IMR-90 (cell line): ENCODE results near the gene ADCY2. TPM values are rescaled to one million over a fixed set of nuclear protein-coding genes. Genes with fewer than 3 reads are reported as not detected.

Experiments
- ATAC-seq: fragments of 200-7000 bp; cut with Tn5 transposase; 2 replicates; pipeline ENCODE4 v1.9.1; 2020; ENCODE audit warnings: low read depth, mild to moderate bottlenecking, moderate library complexity
- BruUV-seq: library from RNA; stranded (reverse); fragments of 400-500 nt; replicated peaks from 2 replicates; lab custom pipeline; 2021; lab: Mats Ljungman, UMichigan
- CTCF ChIA-PET: fragments of 300-600 bp; formaldehyde crosslinking; extraction: SDS; loops from one replicate; lab custom pipeline; 2021; ENCODE audit warnings: antibody characterized with exemption; lab: Yijun Ruan, JAX
- POLR2A ChIA-PET: fragments of 300-600 bp; sonication (Branson Sonifier 250); formaldehyde crosslinking; loops from one replicate; lab custom pipeline; 2022; ENCODE audit warnings: antibody characterized with exemption; ENCODE audit not compliant: unreplicated experiment; lab: Charles Lee
- DNase-seq: peaks from one replicate; pipeline ENCODE4 v3.0.0; 2013
- H2AFZ ChIP-seq: replicated peaks from 2 replicates; pipeline ENCODE3; 2013; ENCODE audit warnings: low read length, mild to moderate bottlenecking; ENCODE audit not compliant: poor library complexity
- H2AK5ac ChIP-seq: 2 replicates; pipeline ENCODE4 v1.6.1; 2013; ENCODE audit warnings: low read depth, low read length, inconsistent platforms
- H2AK9ac ChIP-seq: replicated peaks from 2 replicates; pipeline ENCODE3; 2013; ENCODE audit warnings: mild to moderate bottlenecking, low read depth, low read length, moderate library complexity; ENCODE audit not compliant: poor library complexity
- H2BK120ac ChIP-seq: 2 replicates; pipeline ENCODE4 v1.6.1; 2013; ENCODE audit warnings: low read depth, low read length, inconsistent platforms
- H2BK15ac ChIP-seq: 3 replicates; pipeline ENCODE4 v1.6.1; 2013; ENCODE audit warnings: low read depth, low read length, inconsistent platforms
- H2BK20ac ChIP-seq: 2 replicates; pipeline ENCODE4 v1.6.1; 2013; ENCODE audit warnings: low read depth, mild to moderate bottlenecking, inconsistent platforms, low read length, moderate library complexity
- H2BK5ac ChIP-seq: 2 replicates; pipeline ENCODE4 v1.6.1; 2013; ENCODE audit warnings: mild to moderate bottlenecking, low read depth, low read length, inconsistent platforms; ENCODE audit not compliant: poor library complexity, severe bottlenecking
- H3K14ac ChIP-seq: replicated peaks from 2 replicates; pipeline ENCODE4 v1.6.1; 2013; ENCODE audit warnings: low read depth, low read length, inconsistent platforms
- H3K18ac ChIP-seq: 2 replicates; pipeline ENCODE4 v1.6.1; 2013; ENCODE audit warnings: low read depth, low read length, control low read depth
- H3K23ac ChIP-seq: 2 replicates; pipeline ENCODE4 v1.6.1; 2013; ENCODE audit warnings: low read depth, low read length, inconsistent platforms
- H3K27ac ChIP-seq: 2 replicates; pipeline ENCODE4 v1.5.1; 2013; ENCODE audit warnings: mild to moderate bottlenecking, control low read depth, low read length; ENCODE audit not compliant: insufficient read depth
- H3K27me3 ChIP-seq: 2 replicates; pipeline ENCODE4 v1.6.1; 2013; ENCODE audit warnings: low read length; ENCODE audit not compliant: control insufficient read depth, insufficient read depth
- H3K36me3 ChIP-seq: 2 replicates; pipeline ENCODE4 v1.6.1; 2013; ENCODE audit warnings: low read length, mixed read lengths; ENCODE audit not compliant: control insufficient read depth, insufficient read depth
- H3K4ac ChIP-seq: 2 replicates; pipeline ENCODE4 v1.6.1; 2013; ENCODE audit warnings: low read depth, low read length, inconsistent platforms
- H3K4me1 ChIP-seq: 2 replicates; pipeline ENCODE4 v1.6.1; 2013; ENCODE audit warnings: low read length, mixed read lengths; ENCODE audit not compliant: control insufficient read depth, insufficient read depth
- H3K4me2 ChIP-seq: 2 replicates; pipeline ENCODE4 v1.6.1; 2013; ENCODE audit warnings: low read depth, mild to moderate bottlenecking, control low read depth, low read length, moderate library complexity
- H3K4me3 ChIP-seq: 2 replicates; pipeline ENCODE4 v1.5.1; 2013; ENCODE audit warnings: low read depth, mild to moderate bottlenecking, control low read depth, low read length, moderate library complexity; ENCODE audit not compliant: insufficient read depth
- H3K56ac ChIP-seq: 2 replicates; pipeline ENCODE4 v1.6.1; 2013; ENCODE audit warnings: low read length, inconsistent platforms; ENCODE audit not compliant: insufficient read depth; ENCODE audit errors: extremely low read depth
- H3K79me1 ChIP-seq, 2 experiments: 2 replicates each; pipeline ENCODE4 v1.6.1; 2013; ENCODE audit warnings: low read length in 2 of 2, inconsistent platforms in 1 of 2, low read depth in 1 of 2
- H3K9ac ChIP-seq: 2 replicates; pipeline ENCODE4 v1.6.1; 2013; ENCODE audit warnings: low read depth, low read length, control low read depth
- H3K9me1 ChIP-seq: 2 replicates; pipeline ENCODE4 v1.6.1; 2013; ENCODE audit warnings: low read length, inconsistent platforms; ENCODE audit not compliant: insufficient read depth
- H3K9me3 ChIP-seq: 2 replicates; pipeline ENCODE4 v1.6.1; 2013; ENCODE audit warnings: low read length; ENCODE audit not compliant: control insufficient read depth, insufficient read depth
- H4K20me1 ChIP-seq: 2 replicates; pipeline ENCODE4 v1.6.1; 2013; ENCODE audit warnings: low read length, inconsistent platforms; ENCODE audit not compliant: insufficient read depth
- H4K5ac ChIP-seq: 2 replicates; pipeline ENCODE4 v1.6.1; 2013; ENCODE audit warnings: mild to moderate bottlenecking, low read depth, low read length, control low read depth
- H4K8ac ChIP-seq, 2 experiments: 2 replicates each; pipeline ENCODE4 v1.6.1; 2013; ENCODE audit warnings: low read depth in 2 of 2, low read length in 2 of 2, control low read depth in 1 of 2, inconsistent platforms in 1 of 2
- H4K91ac ChIP-seq: 2 replicates; pipeline ENCODE4 v1.6.1; 2013; ENCODE audit warnings: low read depth, low read length, inconsistent platforms; ENCODE audit not compliant: insufficient read depth
- CHD1 ChIP-seq: IDR thresholded peaks from 2 replicates; pipeline ENCODE4 v1.6.1; 2012; ENCODE audit warnings: low read depth, low read length, improper control_type of control experiment
- FOS ChIP-seq: fragments of 150-350 bp; IDR thresholded peaks from 2 replicates; pipeline ENCODE4 v1.6.1; 2016; ENCODE audit warnings: low read depth, low read length
- MAFK ChIP-seq: IDR thresholded peaks from 2 replicates; pipeline ENCODE4 v1.6.1; 2012; ENCODE audit warnings: low read depth, low read length, improper control_type of control experiment
- RAD21 ChIP-seq: IDR thresholded peaks from 2 replicates; pipeline ENCODE4 v1.6.1; 2012; ENCODE audit warnings: low read length, improper control_type of control experiment
- RFX5 ChIP-seq: IDR thresholded peaks from 2 replicates; pipeline ENCODE4 v1.8.0; 2012; ENCODE audit warnings: low read depth, mild to moderate bottlenecking, low read length, moderate library complexity
- SMC3 ChIP-seq: fragments of 150-350 bp; IDR thresholded peaks from 2 replicates; pipeline ENCODE4 v1.6.1; 2016; ENCODE audit warnings: low read depth, mild to moderate bottlenecking, antibody characterized with exemption, low read length, moderate library complexity
- USF2 ChIP-seq: fragments of 150-350 bp; IDR thresholded peaks from 2 replicates; pipeline ENCODE4 v1.6.1; 2017; ENCODE audit warnings: mild to moderate bottlenecking, antibody characterized with exemption, low read length, low read depth
- WGBS, 2 experiments: methylation state at CpG; one replicate each; pipeline versions ENCODE4 v1.1.5 to v1.1.7; 2013; ENCODE audit warnings: missing lambda C conversion rate in 2 of 2; ENCODE audit not compliant: insufficient read length in 1 of 2; ENCODE audit errors: extremely low coverage in 2 of 2; 5-methylcytosine and 5-hydroxymethylcytosine counted together
- dilution Hi-C: fragments of 300-500 bp; cut with HindIII; formaldehyde crosslinking; loops from one replicate; pipeline ENCODE4 v1.14.3; 2018; ENCODE audit warnings: low sequenced_read_pairs; ENCODE audit not compliant: unreplicated experiment
- in situ Hi-C: fragments of 300-500 bp; cut with MboI; formaldehyde crosslinking; loops from 3 replicates; pipeline ENCODE4 v1.14.3; 2019; ENCODE audit warnings: low sequenced_read_pairs, inconsistent platforms, mixed read lengths
- intact Hi-C: fragments of 100-400 bp; cut with micrococcal nuclease; formaldehyde crosslinking; loops from 2 replicates; pipeline ENCODE4 v1.10.0; 2022
- polyA plus RNA-seq, 3 experiments: library from polyadenylated mRNA; depleted of rRNA; stranded (reverse); fragments of >200 nt; gene quantifications; 2 replicates each; pipeline ENCODE4 v1.2.3, GENCODE V29; 2012; ENCODE audit warnings: low replicate concordance in 1 of 3
- total RNA-seq: library from RNA; depleted of rRNA; stranded (reverse); fragments of >200 nt; gene quantifications from 2 replicates; pipeline ENCODE4 v1.2.3, GENCODE V29; 2012

Gene ADCY2
- total and polyA plus RNA-seq, 2 of the 4 experiments (the other 2 are of a cell fraction), result not detected

- H3K4me1 ChIP-seq, result no peaks in the 10 kb centered on the region
- ATAC-seq (no peak), DNase-seq (no peak)
- no peak overlapping the region for H2AK5ac ChIP-seq
- H3K9ac ChIP-seq, result no peak overlapping the region
- no peak overlapping the region for H2BK120ac ChIP-seq
- H3K4me2 ChIP-seq, result no peak overlapping the region
- no peak overlapping the region for H4K5ac ChIP-seq
- dilution Hi-C loops, result no loop called here
- intact Hi-C loops, result no loop called here
- no peak overlapping the region for H3K18ac ChIP-seq
- H4K8ac ChIP-seq, result no peak overlapping the region
- no peak overlapping the region for H3K56ac ChIP-seq
- H3K27ac ChIP-seq, result no peak overlapping the region
- CTCF ChIA-PET, result no interaction called here
- TF ChIP-seq RFX5 (no peak), USF2 (no peak), MAFK (no peak), FOS (no peak), RAD21 (no peak), CHD1 (no peak), SMC3 (no peak)
- H2AFZ ChIP-seq, result no peak overlapping the region
- H2BK15ac ChIP-seq, result no peak overlapping the region
- H3K27me3 ChIP-seq, result no peaks in the 10 kb centered on the region
- H2BK5ac ChIP-seq, result no peak overlapping the region
- in situ Hi-C loops, result no loop called here
- H3K9me3 ChIP-seq, result peaks cover 20% of the 10 kb centered on the region
- no TSS peak for BruUV-seq
- POLR2A ChIA-PET, result no interaction called here
- no peaks in the 10 kb centered on the region for H4K20me1 ChIP-seq
- no CpG with 5 or more reads among the region's 9 CpGs for WGBS, 2 experiments
- no peak overlapping the region for H4K91ac ChIP-seq
- H3K36me3 ChIP-seq, result no peaks in the 10 kb centered on the region
- H3K4me3 ChIP-seq, result no peak overlapping the region
- no peak overlapping the region for H3K14ac ChIP-seq
- H3K4ac ChIP-seq, result no peak overlapping the region
- no peak overlapping the region for H2BK20ac ChIP-seq
- no peak overlapping the region for H2AK9ac ChIP-seq
- H3K23ac ChIP-seq, result no peak overlapping the region
- H3K9me1 ChIP-seq, result no peaks in the 10 kb centered on the region
- no peaks in the 10 kb centered on the region for H3K79me1 ChIP-seq
Observed at GRCh38 chr5:7540736-7541485, 145.0 kb downstream of the ADCY2 start.
